Measurements from ENCODE around the gene CR2.

DNA sequence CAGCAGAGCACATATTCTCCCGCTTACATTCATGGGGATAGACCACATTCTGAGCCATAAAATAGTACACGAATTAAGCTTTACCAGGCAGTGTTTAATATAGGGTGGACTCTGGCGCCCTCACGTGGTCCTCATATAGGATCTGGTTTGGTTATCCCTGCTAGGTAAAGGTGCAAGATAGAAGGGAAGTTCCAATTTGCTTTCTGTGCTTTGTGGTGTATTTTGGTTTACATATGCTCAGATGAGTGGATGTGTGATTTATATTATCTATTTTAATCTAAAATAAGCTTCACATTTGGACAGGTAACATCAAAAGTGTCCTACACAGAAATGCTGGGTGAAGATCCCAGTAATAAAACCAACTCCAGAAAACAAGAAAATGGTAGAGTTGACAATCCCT lies 45.4 kb downstream of the CR2 start:
- TF ChIP-seq, protein P1, sequence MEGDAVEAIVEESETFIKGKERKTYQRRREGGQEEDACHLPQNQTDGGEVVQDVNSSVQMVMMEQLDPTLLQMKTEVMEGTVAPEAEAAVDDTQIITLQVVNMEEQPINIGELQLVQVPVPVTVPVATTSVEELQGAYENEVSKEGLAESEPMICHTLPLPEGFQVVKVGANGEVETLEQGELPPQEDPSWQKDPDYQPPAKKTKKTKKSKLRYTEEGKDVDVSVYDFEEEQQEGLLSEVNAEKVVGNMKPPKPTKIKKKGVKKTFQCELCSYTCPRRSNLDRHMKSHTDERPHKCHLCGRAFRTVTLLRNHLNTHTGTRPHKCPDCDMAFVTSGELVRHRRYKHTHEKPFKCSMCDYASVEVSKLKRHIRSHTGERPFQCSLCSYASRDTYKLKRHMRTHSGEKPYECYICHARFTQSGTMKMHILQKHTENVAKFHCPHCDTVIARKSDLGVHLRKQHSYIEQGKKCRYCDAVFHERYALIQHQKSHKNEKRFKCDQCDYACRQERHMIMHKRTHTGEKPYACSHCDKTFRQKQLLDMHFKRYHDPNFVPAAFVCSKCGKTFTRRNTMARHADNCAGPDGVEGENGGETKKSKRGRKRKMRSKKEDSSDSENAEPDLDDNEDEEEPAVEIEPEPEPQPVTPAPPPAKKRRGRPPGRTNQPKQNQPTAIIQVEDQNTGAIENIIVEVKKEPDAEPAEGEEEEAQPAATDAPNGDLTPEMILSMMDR (conservative IDR thresholded peaks at IDR 0.05; ENCODE audit: low read depth, low read length) = peak; percentile 74
- TF ChIP-seq POLR2A (IDR thresholded peaks at IDR 0.05; ENCODE audit: low read depth, low read length) (no peak), MXI1 (IDR thresholded peaks at IDR 0.05; ENCODE audit: borderline replicate concordance, low read depth, low read length) (no peak), FOS (IDR thresholded peaks at IDR 0.05; ENCODE audit: low read depth, low read length) (no peak), MAFK (IDR thresholded peaks at IDR 0.05; ENCODE audit: low read depth, low read length) (no peak), CHD1 (IDR thresholded peaks at IDR 0.05; ENCODE audit: low read depth, low read length) (no peak), RFX5 (IDR thresholded peaks at IDR 0.05; ENCODE audit: low read depth, low read length) (no peak), RAD21 (IDR thresholded peaks at IDR 0.05; ENCODE audit: low read length) (peak; percentile 81), CEBPB (IDR thresholded peaks at IDR 0.05; ENCODE audit: low read depth, low read length) (no peak), NFE2L2 (IDR thresholded peaks at IDR 0.05; ENCODE audit: low read depth, low read length) (no peak)
- TF ChIP-seq, protein P2, sequence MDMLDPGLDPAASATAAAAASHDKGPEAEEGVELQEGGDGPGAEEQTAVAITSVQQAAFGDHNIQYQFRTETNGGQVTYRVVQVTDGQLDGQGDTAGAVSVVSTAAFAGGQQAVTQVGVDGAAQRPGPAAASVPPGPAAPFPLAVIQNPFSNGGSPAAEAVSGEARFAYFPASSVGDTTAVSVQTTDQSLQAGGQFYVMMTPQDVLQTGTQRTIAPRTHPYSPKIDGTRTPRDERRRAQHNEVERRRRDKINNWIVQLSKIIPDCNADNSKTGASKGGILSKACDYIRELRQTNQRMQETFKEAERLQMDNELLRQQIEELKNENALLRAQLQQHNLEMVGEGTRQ (IDR thresholded peaks at IDR 0.05; ENCODE audit: low read depth, low read length) = no peak

Measured in IMR-90 (cell line).